GM12873 (cell line): ENCODE data around the gene SERPINB10.

Source experiments
- CTCF ChIP-seq: IDR thresholded peaks from 2 replicates; pipeline ENCODE4 v1.5.1; 2012; ENCODE audit warnings: low read depth, mild to moderate bottlenecking, moderate library complexity, low read length, control low read depth; ENCODE audit not compliant: insufficient read depth; ENCODE audit errors: missing control alignments

The SERPINB10 gene

GRCh38 chr18:63869851-63870250 lies 37.9 kb upstream of the SERPINB10 start:
- TF ChIP-seq CTCF, result no peak

GRCh38 chr18:63871836-63872235 lies 35.9 kb upstream of the SERPINB10 start:
- TF ChIP-seq CTCF, result no peak

GRCh38 chr18:63872586-63872985 lies 35.2 kb upstream of the SERPINB10 start:
- TF ChIP-seq CTCF, result no peak

GRCh38 chr18:63878343-63878742 lies 29.4 kb upstream of the SERPINB10 start:
- TF ChIP-seq CTCF, result no peak

- TF ChIP-seq CTCF, result no peak
These were observed 28.8 kb upstream of the SERPINB10 start for GRCh38 chr18:63878925-63879324.

GRCh38 chr18:63879709-63880108 lies 28.0 kb upstream of the SERPINB10 start:
- TF ChIP-seq CTCF, result no peak

GRCh38 chr18:63881851-63882250 lies 25.9 kb upstream of the SERPINB10 start:
- TF ChIP-seq CTCF, result no peak
